ENCODE data around the gene SLC25A51. TPM values are rescaled to one million over a fixed set of nuclear protein-coding genes. Genes with fewer than 3 reads are reported as not detected.

Gene SLC25A51
- total RNA-seq, 1 donor from 2014 or later: 52.5 TPM

GRCh38 chr9:37925786-37926736 is 22.1 kb upstream of the SLC25A51 start:
- Mint-ChIP-seq H3K36me3 (ENCODE audit: low read depth) (peaks cover 6% of the 10 kb centered on the region), H3K9me3 (ENCODE audit: low read depth) (peaks cover 3% of the 10 kb centered on the region), H3K27ac (ENCODE audit: unreplicated experiment) (peak overlapping the region; percentile 38), H3K4me3 (ENCODE audit: unreplicated experiment) (no peak overlapping the region), H3K27me3 (ENCODE audit: low read depth) (no peaks in the 10 kb centered on the region), H3K4me1 (ENCODE audit: low read depth) (peaks cover 6% of the 10 kb centered on the region)
- no peak for TF ChIP-seq CTCF (IDR thresholded peaks at IDR 0.05)
- peak; percentile 40 for DNase-seq (ENCODE audit: low spot score)

- Mint-ChIP-seq H3K4me3 (ENCODE audit: unreplicated experiment) (no peak overlapping the region), H3K27me3 (ENCODE audit: low read depth) (no peaks in the 10 kb centered on the region), H3K27ac (ENCODE audit: unreplicated experiment) (no peak overlapping the region), H3K4me1 (ENCODE audit: low read depth) (peaks cover 6% of the 10 kb centered on the region), H3K9me3 (ENCODE audit: low read depth) (no peaks in the 10 kb centered on the region), H3K36me3 (ENCODE audit: low read depth) (peaks cover 9% of the 10 kb centered on the region)
- no peak for TF ChIP-seq CTCF (IDR thresholded peaks at IDR 0.05)
- peak; percentile 74 for DNase-seq (ENCODE audit: low spot score)
These were observed 21.1 kb upstream of the SLC25A51 start for GRCh38 chr9:37925006-37925405.

- peak; percentile 3 for DNase-seq (ENCODE audit: low spot score)
- no peak for TF ChIP-seq CTCF (IDR thresholded peaks at IDR 0.05)
- no peak overlapping the region for H3K4me3 Mint-ChIP-seq (ENCODE audit: unreplicated experiment)
- no peaks in the 10 kb centered on the region for H3K27me3 Mint-ChIP-seq (ENCODE audit: low read depth)
- peaks cover 6% of the 10 kb centered on the region for H3K4me1 Mint-ChIP-seq (ENCODE audit: low read depth)
- H3K27ac Mint-ChIP-seq (ENCODE audit: unreplicated experiment): no peak overlapping the region
- H3K9me3 Mint-ChIP-seq (ENCODE audit: low read depth): no peaks in the 10 kb centered on the region
- peaks cover 6% of the 10 kb centered on the region for H3K36me3 Mint-ChIP-seq (ENCODE audit: low read depth)
These were observed 20.6 kb upstream of the SLC25A51 start for GRCh38 chr9:37924538-37924937.

GRCh38 chr9:37923796-37924427 is 20.0 kb upstream of the SLC25A51 start:
- DNase-seq (ENCODE audit: low spot score): peak; percentile 66
- Mint-ChIP-seq H3K4me3 (ENCODE audit: unreplicated experiment) (no peak overlapping the region), H3K27me3 (ENCODE audit: low read depth) (no peaks in the 10 kb centered on the region), H3K4me1 (ENCODE audit: low read depth) (peaks cover 6% of the 10 kb centered on the region), H3K27ac (ENCODE audit: unreplicated experiment) (no peak overlapping the region), H3K9me3 (ENCODE audit: low read depth) (no peaks in the 10 kb centered on the region), H3K36me3 (ENCODE audit: low read depth) (peaks cover 4% of the 10 kb centered on the region)
- no peak for TF ChIP-seq CTCF (IDR thresholded peaks at IDR 0.05)

GRCh38 chr9:37923118-37923795 is 19.3 kb upstream of the SLC25A51 start:
- DNase-seq (ENCODE audit: low spot score): peak; percentile 51
- H3K27ac Mint-ChIP-seq (ENCODE audit: unreplicated experiment): no peak overlapping the region
- H3K27me3 Mint-ChIP-seq (ENCODE audit: low read depth): no peaks in the 10 kb centered on the region
- no peaks in the 10 kb centered on the region for H3K9me3 Mint-ChIP-seq (ENCODE audit: low read depth)
- no peak overlapping the region for H3K4me3 Mint-ChIP-seq (ENCODE audit: unreplicated experiment)
- H3K4me1 Mint-ChIP-seq (ENCODE audit: low read depth): peaks cover 6% of the 10 kb centered on the region
- no peak for TF ChIP-seq CTCF (IDR thresholded peaks at IDR 0.05)
- peaks cover 4% of the 10 kb centered on the region for H3K36me3 Mint-ChIP-seq (ENCODE audit: low read depth)
